K562 (cell line): ENCODE data around the gene CDC123. TPM values are rescaled to one million over a fixed set of nuclear protein-coding genes. Genes with fewer than 3 reads are reported as not detected.
"Not testable (repeated sequence)": the region's sequence is repeated elsewhere in the genome, so short reads cannot be mapped to it uniquely, and the experiment has no call there.

Experiments
- ATAC-seq: fragments of 200-7000 bp; cut with Tn5 transposase; 3 replicates; pipeline ENCODE4 v1.9.1; 2020; ENCODE audit warnings: moderate library complexity
- BruUV-seq: library from RNA; stranded (reverse); fragments of 400-500 nt; replicated peaks from 2 replicates; lab custom pipeline; 2021; lab: Mats Ljungman, UMichigan
- CTCF ChIA-PET: fragments of 300-600 bp; formaldehyde crosslinking; extraction: SDS; loops from one replicate; lab custom pipeline; 2021; ENCODE audit warnings: low intra/inter-chr PET ratio; lab: Yijun Ruan, JAX
- POLR2A ChIA-PET: fragments of 300-600, 350-650 bp; sonication (Branson Sonifier 250); formaldehyde crosslinking; extraction: SDS; loops from one replicate; lab custom pipeline; 2021; ENCODE audit warnings: antibody characterized with exemption, inconsistent platforms; lab: Yijun Ruan, JAX
- DNase-seq, 4 experiments: peaks; one replicate each; pipeline versions ENCODE4 v3.0.0 to v3.0.0-alpha.2; 2011 to 2018; ENCODE audit warnings: low spot score in 3 of 4, mixed read lengths in 3 of 4; ENCODE audit errors: extremely low read depth in 1 of 4
- FAIRE-seq: peaks from 2 replicates; lab custom pipeline; 2011; peaks lifted over from hg19 to GRCh38; lab: Jason Lieb, UNC
- H2AFZ ChIP-seq: 2 replicates; pipeline ENCODE4 v1.6.0; 2011; ENCODE audit warnings: low read depth, low read length, control low read depth, inconsistent platforms
- H3K27ac ChIP-seq: fragments of 200-600 bp; 3 replicates; pipeline ENCODE4 v1.8.0; 2011; ENCODE audit warnings: low read depth, mild to moderate bottlenecking, control low read depth, inconsistent platforms, low read length, moderate library complexity, mixed read lengths; ENCODE audit errors: extremely low read depth
- H3K27me3 ChIP-seq, 2 experiments: fragments of 300-600 bp in 1 of 2; 2 replicates in 1 of 2; 3 replicates in 1 of 2; pipeline versions ENCODE4 v1.6.0 to v1.8.0; 2011; ENCODE audit warnings: inconsistent platforms in 2 of 2, low read length in 2 of 2, mild to moderate bottlenecking in 1 of 2, mixed read lengths in 1 of 2, moderate library complexity in 1 of 2; ENCODE audit not compliant: control insufficient read depth in 2 of 2, insufficient read depth in 2 of 2
- H3K36me3 ChIP-seq: fragments of 300-600 bp; 3 replicates; pipeline ENCODE4 v1.8.0; 2011; ENCODE audit warnings: mild to moderate bottlenecking, low read length, inconsistent platforms; ENCODE audit not compliant: control insufficient read depth, insufficient read depth
- H3K4me1 ChIP-seq, 2 experiments: fragments of 200-600 bp in 1 of 2; replicated peaks in 1 of 2; 2 replicates in 1 of 2; 3 replicates in 1 of 2; pipeline versions ENCODE4 v1.5.1 to v1.8.0; 2011; ENCODE audit warnings: inconsistent platforms in 2 of 2, low read length in 2 of 2, mild to moderate bottlenecking in 1 of 2, mixed read lengths in 1 of 2, moderate library complexity in 1 of 2; ENCODE audit not compliant: control insufficient read depth in 2 of 2, insufficient read depth in 2 of 2
- H3K4me2 ChIP-seq: 2 replicates; pipeline ENCODE4 v1.6.1; 2011; ENCODE audit warnings: low read length, control low read depth, inconsistent platforms, mixed read lengths; ENCODE audit not compliant: insufficient read depth
- H3K4me3 ChIP-seq: fragments of 200-600 bp; sonication (generic), shearing (Covaris generic); 2 replicates; pipeline ENCODE4 v1.5.1; 2016; ENCODE audit warnings: control low read depth, inconsistent platforms
- H3K79me2 ChIP-seq: fragments of 200-600 bp; 3 replicates; pipeline ENCODE4 v1.8.0; 2011; ENCODE audit warnings: low read length, inconsistent platforms; ENCODE audit not compliant: control insufficient read depth, insufficient read depth
- H3K9ac ChIP-seq, 2 experiments: 2 replicates each; pipeline versions ENCODE4 v1.6.0 to v1.6.1; 2011; ENCODE audit warnings: low read depth in 2 of 2, low read length in 2 of 2, control low read depth in 1 of 2, inconsistent platforms in 1 of 2, mild to moderate bottlenecking in 1 of 2, mixed read lengths in 1 of 2; ENCODE audit not compliant: insufficient read depth in 1 of 2
- H3K9me1 ChIP-seq: one replicate; pipeline ENCODE4 v1.6.0; 2011; ENCODE audit warnings: inconsistent platforms, mild to moderate bottlenecking, low read length, moderate library complexity; ENCODE audit not compliant: control insufficient read depth, insufficient read depth
- H3K9me3 ChIP-seq: replicated peaks from 2 replicates; pipeline ENCODE4 v1.5.1; 2011; ENCODE audit warnings: low read depth, low read length, inconsistent platforms; ENCODE audit not compliant: control insufficient read depth, insufficient read depth
- H4K20me1 ChIP-seq: replicated peaks from 2 replicates; pipeline ENCODE4 v1.6.1; 2011; ENCODE audit warnings: low read length, inconsistent platforms, mixed read lengths; ENCODE audit not compliant: control insufficient read depth, insufficient read depth
- ELF1 ChIP-seq: fragments of 200-800 bp; sonication (Bioruptor generic); IDR thresholded peaks from 2 replicates; pipeline ENCODE4 v1.6.1; 2016; ENCODE audit warnings: missing genetic modification characterization, missing compliant biosample characterization
- RBM34 ChIP-seq: fragments of 200-400 bp; formaldehyde crosslinking; IDR thresholded peaks from 2 replicates; pipeline ENCODE4 v1.6.1; 2018; ENCODE audit warnings: low read length, borderline replicate concordance; ENCODE audit not compliant: insufficient read depth
- UBTF ChIP-seq, 2 experiments: IDR thresholded peaks; 2 replicates each; pipeline ENCODE4 v1.6.1; 2012; ENCODE audit warnings: improper control_type of control experiment in 2 of 2, low read depth in 2 of 2, low read length in 2 of 2, borderline replicate concordance in 1 of 2
- WGBS: fragments of 100-300 bp; shearing (Covaris generic); methylation state at CpG from one replicate; pipeline ENCODE4 v1.1.6; 2016; ENCODE audit warnings: low coverage, mixed read lengths; ENCODE audit not compliant: insufficient coverage; ENCODE audit errors: missing lambda C conversion rate; 5-methylcytosine and 5-hydroxymethylcytosine counted together
- in situ Hi-C: fragments of 300-500 bp; cut with MboI; formaldehyde crosslinking; loops from 4 replicates; pipeline ENCODE4 v1.15.0; 2018; ENCODE audit warnings: inconsistent platforms, mixed read lengths
- intact Hi-C: fragments of 100-400 bp; cut with micrococcal nuclease; formaldehyde crosslinking; loops from 2 replicates; pipeline ENCODE4 v1.14.2; 2022
- polyA plus RNA-seq, 8 experiments: library from polyadenylated mRNA; depleted of rRNA in 4 of 8; stranded (reverse) in 5 of 8; unstranded in 3 of 8; fragments of >200 nt; fragmentation: Nextera tagmentation in 2 of 8; fragmentation: Illumina TruSeq in 1 of 8; extraction: Ambion mirVana in 2 of 8; extraction: Trizol in 1 of 8; gene quantifications; 2 replicates each; pipeline versions ENCODE4 v1.2.1 to v1.2.3, GENCODE V29; 2011 to 2014; ENCODE audit warnings: inconsistent platforms in 1 of 8, missing spikeins in 1 of 8
- total RNA-seq, 7 experiments: library from RNA; depleted of rRNA in 6 of 7; stranded (reverse); fragments of >200 nt in 6 of 7; fragmentation: Illumina TruSeq in 2 of 7; extraction: Trizol in 2 of 7; gene quantifications; 2 replicates each; pipeline versions ENCODE4 v1.2.1 to v1.2.3, GENCODE V29; 2011 to 2021; ENCODE audit warnings: low replicate concordance in 1 of 7

CDC123 gene
- total and polyA plus RNA-seq, 9 of the 15 experiments (the other 6 are each of a cell fraction or from before 2014, with no cell fraction given), result 137 to 288 (median 175) TPM

GRCh38 chr10:12228851-12229250, 32.9 kb downstream of the CDC123 start (continued):
- no peak for TF ChIP-seq UBTF (IDR thresholded peaks at IDR 0.05; ENCODE audit: borderline replicate concordance in 1 of 2, low read depth in 2 of 2, low read length in 2 of 2)
- no peak for TF ChIP-seq RBM34
- TF ChIP-seq ELF1 (tag), result no peak

- not testable (repeated sequence) for ATAC-seq
- WGBS, result 93% methylated on average over 5 of the region's 5 CpGs
These were observed 38.7 kb downstream of the CDC123 start for GRCh38 chr10:12234687-12235086.

More at GRCh38 chr10:12234687-12235086, 38.7 kb downstream of the CDC123 start:
- H3K79me2 ChIP-seq, in situ Hi-C loops, H4K20me1 ChIP-seq, H3K9me1 ChIP-seq, H3K9ac ChIP-seq, H3K27me3 ChIP-seq, H3K27ac ChIP-seq, DNase-seq, H3K4me1 ChIP-seq, FAIRE-seq, H3K4me3 ChIP-seq, BruUV-seq, H3K9me3 ChIP-seq, intact Hi-C loops, CTCF ChIA-PET, H2AFZ ChIP-seq, H3K4me2 ChIP-seq: not testable (repeated sequence)
- POLR2A ChIA-PET, result interaction anchor here (1.3 kb wide), 1 partner anchor 10 kb away, joined by 3 read pairs; no protein-coding TSS in a partner anchor
- peaks cover 84% of the 10 kb centered on the region for H3K36me3 ChIP-seq
